Ammon's horn (tissue), 1 donor: ENCODE data around the gene KANK4.
"Not testable (repeated sequence)": the region's sequence is repeated elsewhere in the genome, so short reads cannot be mapped to it uniquely, and the experiment has no call there.

Experiments used
- DNase-seq: peaks from one replicate; pipeline ENCODE4 v3.0.0-alpha.2; 2016; ENCODE audit warnings: low spot score

Gene KANK4

GRCh38 chr1:62235576-62235975 is 83.7 kb downstream of the KANK4 start:
- no peak for DNase-seq

DNA sequence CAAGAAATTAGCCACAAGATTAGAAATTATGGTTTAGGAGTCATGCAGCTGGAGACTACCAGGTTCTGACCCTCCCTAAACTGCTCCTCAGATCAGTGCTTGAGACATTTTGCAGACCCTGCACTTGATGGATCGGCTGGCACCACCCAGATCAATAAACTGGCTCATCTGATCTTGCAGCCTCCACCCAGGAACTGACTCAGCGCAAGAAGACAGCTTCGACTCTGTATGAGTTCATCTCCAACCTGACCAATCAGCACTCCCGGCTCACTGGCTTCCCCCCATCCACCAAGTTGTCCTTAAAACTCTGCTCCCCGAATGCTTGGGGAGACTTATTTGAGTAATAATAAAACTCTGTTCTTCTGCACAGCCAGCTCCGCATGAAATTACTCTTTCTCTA is 84.5 kb downstream of the KANK4 start:
- DNase-seq, result no peak

DNA sequence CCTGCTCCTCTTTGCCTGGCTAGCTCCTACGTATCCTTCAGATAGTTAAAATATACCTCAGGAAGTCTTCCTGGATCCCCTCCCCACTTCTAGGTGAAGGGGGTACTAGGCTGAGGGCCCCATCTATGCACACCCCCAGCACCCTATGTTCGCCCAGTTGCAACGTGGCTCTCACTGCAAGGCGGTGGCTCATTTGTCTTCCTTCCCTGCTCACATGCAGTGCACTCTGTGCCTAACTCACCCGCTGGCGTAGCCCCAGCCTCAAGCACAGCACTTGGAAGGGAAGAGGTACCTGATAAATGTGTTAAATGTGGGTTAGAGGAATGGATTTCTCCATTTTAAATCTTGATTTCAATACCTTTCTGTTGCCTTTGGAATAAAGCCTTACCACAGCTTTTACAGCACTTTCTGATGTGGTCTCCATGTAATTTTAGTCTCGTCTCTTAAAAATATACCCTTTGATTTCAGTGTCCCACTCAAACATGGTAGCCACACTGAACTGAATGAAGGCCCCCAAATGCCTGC is 85.2 kb downstream of the KANK4 start:
- no peak for DNase-seq

- DNase-seq, result no peak
Observed at GRCh38 chr1:62232871-62233278, 86.4 kb downstream of the KANK4 start.

- DNase-seq, result no peak
Observed at GRCh38 chr1:62230718-62231117, 88.5 kb downstream of the KANK4 start.

DNA sequence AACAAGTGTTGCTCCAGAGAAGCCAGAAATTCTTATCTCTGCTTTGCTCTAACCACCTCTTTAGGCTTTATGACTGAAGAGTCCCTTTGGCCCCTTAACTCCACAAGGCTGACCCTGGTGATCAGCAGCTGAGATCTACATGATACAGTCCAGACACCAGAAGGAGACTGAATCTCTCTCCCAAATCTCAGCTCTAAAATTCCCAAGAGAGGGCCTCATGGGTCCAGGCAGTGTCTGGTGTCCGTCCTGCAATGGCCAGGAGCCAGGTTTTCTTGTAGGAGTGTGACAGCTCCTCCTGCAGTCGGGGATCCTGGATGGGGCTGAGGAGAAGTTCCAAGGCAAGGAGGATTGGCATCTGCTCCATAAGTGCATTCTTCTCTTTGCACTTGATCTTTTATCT is 89.3 kb downstream of the KANK4 start:
- DNase-seq, result no peak

DNA sequence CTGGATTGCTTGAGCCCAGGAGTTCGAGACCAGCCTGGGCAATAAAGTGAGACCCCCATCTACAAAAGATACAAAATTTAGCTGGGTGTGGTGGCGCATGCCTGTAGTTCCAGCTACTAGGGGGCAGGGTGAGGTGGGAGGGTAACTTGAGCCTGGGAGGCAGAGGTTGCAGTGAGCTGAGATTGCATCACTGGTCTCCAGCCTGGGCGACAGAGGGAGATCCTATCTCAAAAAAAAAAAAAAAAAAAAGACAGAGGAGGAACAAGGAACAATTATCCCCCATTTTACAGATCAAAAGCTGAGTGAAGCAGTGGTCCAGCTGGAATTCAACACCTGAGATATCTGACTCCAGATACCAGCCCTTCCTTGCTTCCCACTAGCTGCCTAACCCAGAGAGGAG is 89.8 kb downstream of the KANK4 start:
- no peak for DNase-seq

- no peak for DNase-seq
Observed at GRCh38 chr1:62228883-62229187, 90.4 kb downstream of the KANK4 start.

GRCh38 chr1:62228136-62228882 is 90.9 kb downstream of the KANK4 start:
- DNase-seq, result no peak

DNA sequence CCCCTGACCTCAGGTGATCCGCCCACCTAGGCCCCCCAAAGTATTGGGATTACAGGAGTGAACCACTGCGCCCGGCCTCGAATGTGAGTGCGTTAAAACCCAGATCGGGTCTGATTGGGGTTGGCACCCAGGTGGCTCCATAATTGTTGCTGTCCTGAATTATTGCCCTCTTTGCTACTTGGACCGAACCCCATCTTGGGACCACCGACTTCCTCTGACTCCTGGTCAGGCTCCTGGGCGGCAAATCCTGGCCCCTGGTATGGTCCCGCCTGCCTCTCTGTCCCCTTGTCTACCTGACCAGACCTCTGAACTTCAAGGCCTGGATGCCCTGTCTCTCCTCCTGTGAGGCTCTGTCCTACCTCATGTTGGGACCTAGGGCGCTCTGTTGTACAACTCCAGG is 91.7 kb downstream of the KANK4 start:
- no peak for DNase-seq

DNA sequence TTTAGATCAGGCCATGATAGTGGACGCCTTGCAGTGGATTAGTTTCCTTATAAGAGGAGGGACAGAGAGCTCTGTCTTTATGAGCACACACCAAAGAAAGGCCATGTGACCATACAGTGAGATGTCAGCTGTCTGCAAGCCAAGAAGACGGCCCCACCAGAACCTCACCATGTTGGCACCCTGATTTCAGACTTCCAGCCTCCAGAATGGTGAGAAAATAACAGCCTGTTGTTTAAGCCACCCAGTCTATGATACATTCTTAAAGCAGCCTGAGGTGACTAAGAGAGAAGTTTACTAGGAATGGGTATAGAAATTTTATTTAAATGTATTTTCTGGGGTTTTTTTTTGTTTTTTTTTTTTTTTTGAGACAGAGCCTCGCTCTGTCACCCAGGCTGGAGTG is 95.1 kb downstream of the KANK4 start:
- DNase-seq, result no peak

GRCh38 chr1:62222321-62222720 is 96.9 kb downstream of the KANK4 start:
- DNase-seq, result no peak

DNA sequence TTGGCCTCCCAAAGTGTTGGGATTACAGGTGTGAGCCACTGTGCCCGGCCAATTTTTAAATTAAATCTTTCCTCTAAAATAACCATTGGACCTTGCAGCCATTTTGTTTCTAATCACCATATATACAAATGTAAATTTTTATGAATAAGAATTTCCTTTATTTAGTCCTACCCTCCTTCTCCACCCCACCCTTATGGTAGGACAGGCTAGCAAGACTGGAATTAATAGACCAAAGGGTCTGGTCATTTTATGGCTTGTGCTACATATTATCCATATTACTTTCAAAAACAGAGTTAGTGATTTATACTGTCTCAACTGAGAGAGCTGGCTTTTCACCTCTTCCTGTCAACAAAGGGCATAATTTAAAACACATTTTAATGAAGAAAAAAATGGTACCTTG is 98.1 kb downstream of the KANK4 start:
- DNase-seq, result no peak

GRCh38 chr1:62220456-62220855 is 98.8 kb downstream of the KANK4 start:
- not testable (repeated sequence) for DNase-seq

DNA sequence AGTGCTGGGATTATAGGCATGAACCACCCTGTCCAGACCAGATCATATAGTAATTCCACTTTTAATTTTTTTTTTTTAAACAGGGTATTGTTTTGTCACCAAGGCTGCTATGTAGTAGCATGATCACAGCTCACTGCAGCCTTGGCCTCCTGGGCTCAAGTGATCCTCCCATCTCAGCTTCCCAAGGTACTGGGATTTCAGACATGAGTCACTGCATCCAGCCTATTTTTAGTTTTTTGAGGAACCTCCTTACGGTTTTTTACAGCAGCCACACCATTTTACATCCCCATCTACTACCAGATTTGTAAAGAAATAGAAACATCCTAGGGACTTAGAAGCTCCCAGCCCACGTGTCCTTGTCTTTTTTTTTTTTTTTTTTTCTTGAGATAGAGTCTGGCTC is 100.6 kb downstream of the KANK4 start:
- DNase-seq, result no peak

- DNase-seq, result no peak
Observed at GRCh38 chr1:62213075-62213914, 105.9 kb downstream of the KANK4 start.

DNA sequence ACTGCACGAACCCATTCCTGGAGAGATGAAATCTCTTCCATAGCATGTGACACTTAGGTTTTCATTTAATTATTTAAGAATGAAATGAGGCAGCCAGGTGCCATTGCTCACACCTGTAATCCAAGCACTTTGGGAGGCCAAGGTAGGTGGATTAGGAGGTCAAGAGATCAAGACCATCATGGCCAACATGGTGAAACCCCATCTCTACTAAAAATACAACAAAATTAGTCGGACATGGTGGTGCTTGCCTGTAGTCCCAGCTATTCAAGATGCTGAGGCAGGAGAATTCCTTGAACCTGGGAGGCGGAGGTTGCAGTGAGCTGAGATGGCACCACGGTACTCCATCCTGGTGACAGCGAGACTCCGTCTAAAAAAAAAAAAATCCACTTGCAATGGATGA is 106.8 kb downstream of the KANK4 start:
- DNase-seq, result no peak

GRCh38 chr1:62210960-62211359 is 108.3 kb downstream of the KANK4 start:
- DNase-seq, result no peak

DNA sequence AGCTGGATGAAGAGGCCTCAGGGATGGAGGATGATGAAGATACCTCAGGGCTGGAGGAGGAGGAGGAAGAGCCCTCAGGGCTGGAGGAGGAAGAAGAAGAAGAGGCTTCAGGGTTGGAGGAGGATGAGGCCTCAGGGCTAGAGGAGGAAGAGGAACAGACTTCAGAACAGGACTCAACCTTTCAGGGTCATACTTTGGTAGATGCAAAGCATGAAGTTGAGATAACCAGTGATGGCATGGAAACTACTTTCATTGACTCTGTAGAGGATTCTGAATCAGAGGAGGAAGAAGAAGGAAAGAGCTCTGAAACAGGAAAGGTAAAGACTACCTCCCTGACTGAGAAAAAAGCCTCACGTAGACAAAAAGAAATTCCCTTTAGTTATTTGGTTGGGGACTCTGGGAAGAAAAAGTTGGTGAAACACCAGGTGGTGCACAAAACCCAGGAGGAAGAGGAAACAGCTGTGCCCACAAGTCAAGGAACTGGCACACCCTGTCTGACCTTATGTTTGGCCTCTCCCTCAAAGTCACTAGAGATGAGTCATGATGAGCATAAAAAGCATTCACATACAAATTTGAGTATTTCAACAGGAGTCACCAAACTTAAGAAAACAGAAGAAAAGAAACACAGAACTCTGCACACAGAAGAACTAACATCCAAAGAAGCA is 109.2 kb downstream of the KANK4 start:
- DNase-seq, result no peak

DNA sequence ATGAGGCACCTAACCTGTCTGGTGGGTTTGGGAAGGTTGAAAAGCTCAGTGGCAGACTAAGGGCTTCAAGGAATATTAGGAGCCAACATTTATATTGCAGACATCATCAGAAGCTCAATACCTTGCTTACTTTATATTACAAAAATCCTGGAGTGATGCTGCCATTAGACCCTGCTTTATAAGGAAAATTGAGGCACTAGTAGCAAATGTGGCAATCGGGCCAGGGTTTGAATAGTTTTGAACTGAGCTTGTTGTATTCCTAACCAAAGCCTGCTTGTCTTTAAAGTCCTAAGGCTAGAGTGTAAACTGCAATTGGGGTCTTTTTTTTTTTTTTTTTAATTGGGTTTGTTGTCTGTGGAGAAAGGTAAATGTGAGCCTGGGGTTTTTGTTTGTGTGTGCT is 110.3 kb downstream of the KANK4 start:
- DNase-seq, result no peak

- DNase-seq, result no peak
Observed at GRCh38 chr1:62208087-62208486, 111.1 kb downstream of the KANK4 start.

GRCh38 chr1:62207187-62207586 is 112.0 kb downstream of the KANK4 start:
- DNase-seq, result no peak

DNA sequence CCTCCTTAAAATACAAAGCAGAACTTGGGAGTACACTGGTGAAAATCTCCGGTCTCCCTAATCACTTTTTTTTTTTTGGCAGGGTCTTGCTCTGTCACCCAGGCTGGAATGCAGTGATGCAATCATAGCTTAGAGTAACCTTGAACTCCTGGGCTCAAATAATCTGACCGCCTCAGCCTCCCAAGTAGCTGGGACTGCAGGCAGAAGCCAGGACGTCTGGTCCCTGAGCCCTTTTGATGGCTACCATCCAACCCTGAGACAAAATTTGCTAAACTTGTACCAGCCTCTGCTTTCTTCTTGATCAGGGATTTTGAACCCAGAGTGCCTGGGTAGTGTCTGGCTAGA is 120.5 kb downstream of the KANK4 start:
- DNase-seq, result no peak
